HepG2 (cell line): ENCODE results near the gene EMILIN3. TPM values are rescaled to one million over a fixed set of nuclear protein-coding genes. Genes with fewer than 3 reads are reported as not detected.

Source experiments
- AKAP8 ChIP-seq: sonication (generic); formaldehyde crosslinking; IDR thresholded peaks from 2 replicates; pipeline ENCODE4 v1.5.1; 2020; ENCODE audit warnings: mild to moderate bottlenecking, missing genetic modification reagents
- ATF7-NPFF ChIP-seq: sonication (generic); formaldehyde crosslinking; IDR thresholded peaks from 2 replicates; pipeline ENCODE4 v1.8.1; 2023; ENCODE audit warnings: mild to moderate bottlenecking, low read depth, missing genetic modification reagents, moderate library complexity
- CTCF ChIP-seq: sonication (generic); formaldehyde crosslinking; IDR thresholded peaks from 2 replicates; pipeline ENCODE4 v1.5.0; 2020; ENCODE audit warnings: mild to moderate bottlenecking, missing genetic modification reagents, moderate library complexity
- DPF2 ChIP-seq: sonication (generic); formaldehyde crosslinking; IDR thresholded peaks from 2 replicates; pipeline ENCODE4 v1.4.0; 2020; ENCODE audit warnings: mild to moderate bottlenecking, low read depth, missing genetic modification reagents, borderline replicate concordance
- EED ChIP-seq: sonication (generic); formaldehyde crosslinking; IDR thresholded peaks from 2 replicates; pipeline ENCODE4 v1.5.0; 2020; ENCODE audit warnings: mild to moderate bottlenecking, missing genetic modification reagents
- ELK4 ChIP-seq: sonication (generic); formaldehyde crosslinking; IDR thresholded peaks from 2 replicates; pipeline ENCODE4 v1.9.0; 2021; ENCODE audit warnings: missing genetic modification reagents, borderline replicate concordance
- HNRNPL ChIP-seq: fragments of 200-400 bp; formaldehyde crosslinking; IDR thresholded peaks from 2 replicates; pipeline ENCODE4 v1.6.1; 2017; ENCODE audit warnings: mild to moderate bottlenecking, low read depth, low read length
- HOXA3 ChIP-seq: sonication (generic); formaldehyde crosslinking; IDR thresholded peaks from 2 replicates; pipeline ENCODE4 v1.5.0; 2020; ENCODE audit warnings: missing genetic modification reagents
- IRF2 ChIP-seq: IDR thresholded peaks from 2 replicates; pipeline ENCODE4 v1.6.1; 2018; ENCODE audit warnings: missing genetic modification reagents, missing compliant biosample characterization
- JUN ChIP-seq: sonication (generic); formaldehyde crosslinking; IDR thresholded peaks from 2 replicates; pipeline ENCODE4 v1.4.0; 2020; ENCODE audit warnings: mild to moderate bottlenecking, missing genetic modification reagents
- KDM2A ChIP-seq: sonication (generic); formaldehyde crosslinking; IDR thresholded peaks from 2 replicates; pipeline ENCODE4 v1.4.0; 2020; ENCODE audit warnings: low read depth, missing genetic modification reagents, borderline replicate concordance
- KDM3A ChIP-seq: IDR thresholded peaks from 2 replicates; pipeline ENCODE4 v1.6.1; 2018; ENCODE audit warnings: low read depth, missing compliant biosample characterization
- MAFF ChIP-seq: IDR thresholded peaks from 2 replicates; pipeline ENCODE4 v1.6.1; 2011; ENCODE audit warnings: low read depth, low read length, improper control_type of control experiment
- MXI1 ChIP-seq: IDR thresholded peaks from 3 replicates; pipeline ENCODE4 v1.6.1; 2012; ENCODE audit warnings: low read depth, low read length, inconsistent platforms, borderline replicate concordance
- NR3C1 ChIP-seq: sonication (generic); formaldehyde crosslinking; IDR thresholded peaks from 2 replicates; pipeline ENCODE4 v1.4.0; 2020; ENCODE audit warnings: missing genetic modification reagents
- SOX13 ChIP-seq, 3 experiments: fragments of 450-650 bp in 1 of 3; sonication (generic) in 1 of 3; formaldehyde crosslinking in 1 of 3; IDR thresholded peaks in 2 of 3; conservative IDR thresholded peaks in 1 of 3; 2 replicates each; pipeline versions ENCODE4 v1.5.0 to v1.6.1; 2016 to 2020; ENCODE audit warnings: antibody characterized with exemption in 1 of 3, mild to moderate bottlenecking in 1 of 3, missing compliant biosample characterization in 1 of 3, missing genetic modification reagents in 1 of 3, moderate library complexity in 1 of 3
- STAG1 ChIP-seq: sonication (generic); formaldehyde crosslinking; IDR thresholded peaks from 2 replicates; pipeline ENCODE4 v1.4.0; 2020; ENCODE audit warnings: missing genetic modification reagents
- TCF7 ChIP-seq: sonication (generic); IDR thresholded peaks from 2 replicates; pipeline ENCODE4 v1.6.1; 2016; ENCODE audit warnings: antibody characterized with exemption, low read depth
- TFE3 ChIP-seq: IDR thresholded peaks from 2 replicates; pipeline ENCODE4 v1.6.1; 2016
- YEATS4 ChIP-seq: sonication (generic); formaldehyde crosslinking; IDR thresholded peaks from 2 replicates; pipeline ENCODE4 v1.4.0; 2020; ENCODE audit warnings: missing genetic modification reagents, borderline replicate concordance
- ZNF451 ChIP-seq: sonication (generic); formaldehyde crosslinking; IDR thresholded peaks from 2 replicates; pipeline ENCODE4 v1.5.0; 2020; ENCODE audit warnings: mild to moderate bottlenecking, missing genetic modification reagents
- ZNF580 ChIP-seq: IDR thresholded peaks from 2 replicates; pipeline ENCODE4 v1.6.1; 2016; ENCODE audit warnings: low read depth, borderline replicate concordance
- ZNF720 ChIP-seq: sonication (generic); formaldehyde crosslinking; IDR thresholded peaks from 2 replicates; pipeline ENCODE4 v1.4.0; 2020; ENCODE audit warnings: missing genetic modification reagents
- polyA plus RNA-seq, 8 experiments: library from polyadenylated mRNA; depleted of rRNA in 3 of 8; stranded (reverse) in 7 of 8; unstranded in 1 of 8; fragments of >200 nt; fragmentation: Illumina TruSeq in 4 of 8; extraction: Trizol in 4 of 8; gene quantifications; 2 replicates each; pipeline versions ENCODE4 v1.2.1 to v1.2.3, GENCODE V29; 2011 to 2016; ENCODE audit warnings: low read depth in 4 of 8, missing spikeins in 1 of 8, mixed read lengths in 1 of 8; ENCODE audit not compliant: insufficient read depth in 1 of 8
- total RNA-seq, 5 experiments: library from RNA; depleted of rRNA; stranded (reverse); fragments of >200 nt; fragmentation: Illumina TruSeq; extraction: Trizol; gene quantifications; 2 replicates each; pipeline ENCODE4 v1.2.3, GENCODE V29; 2016; ENCODE audit warnings: low read depth in 1 of 5

The EMILIN3 gene
- total and polyA plus RNA-seq, 2 of the 13 experiments (the other 11 are each of a cell fraction or from before 2014, with no cell fraction given), result 0.25 to 0.29 TPM

GRCh38 chr20:41364236-41364855 lies 2.3 kb downstream of the EMILIN3 start (continued):
- TF ChIP-seq ELK4 (CRISPR knock-in tag) (no peak), EED (CRISPR knock-in tag) (no peak), DPF2 (no peak), ZNF580 (CRISPR knock-in tag) (no peak), IRF2 (CRISPR knock-in tag) (no peak), AKAP8 (no peak), ZNF720 (CRISPR knock-in tag) (no peak), TCF7 (no peak), STAG1 (CRISPR knock-in tag) (0 out of 2 replicates have a peak, but pooled peaks have one; percentile 14), TFE3 (no peak), KDM2A (CRISPR knock-in tag) (no peak), ATF7-NPFF (no peak), HNRNPL (0 out of 2 replicates have a peak, but pooled peaks have one; percentile 56), JUN (CRISPR knock-in tag) (no peak), CTCF (CRISPR knock-in tag) (peak; percentile 32; the same call in 1 of the 2 replicates), NR3C1 (CRISPR knock-in tag) (no peak), ZNF451 (CRISPR knock-in tag) (no peak), MXI1 (0 out of 3 replicates have a peak, but pooled peaks have one; percentile 8), SOX13 (IDR thresholded peaks at IDR 0.05) (no peak), SOX13 (CRISPR knock-in tag; conservative IDR thresholded peaks at IDR 0.05 in 1 of 2, IDR thresholded peaks at IDR 0.05 in 1 of 2) (no peak), HOXA3 (no peak), KDM3A (no peak), YEATS4 (no peak), MAFF (no peak)
